ENCODE results near the gene MPP2.
"Not testable (repeated sequence)": the region's sequence is repeated elsewhere in the genome, so short reads cannot be mapped to it uniquely, and the experiment has no call there.

MPP2 gene, protein sequence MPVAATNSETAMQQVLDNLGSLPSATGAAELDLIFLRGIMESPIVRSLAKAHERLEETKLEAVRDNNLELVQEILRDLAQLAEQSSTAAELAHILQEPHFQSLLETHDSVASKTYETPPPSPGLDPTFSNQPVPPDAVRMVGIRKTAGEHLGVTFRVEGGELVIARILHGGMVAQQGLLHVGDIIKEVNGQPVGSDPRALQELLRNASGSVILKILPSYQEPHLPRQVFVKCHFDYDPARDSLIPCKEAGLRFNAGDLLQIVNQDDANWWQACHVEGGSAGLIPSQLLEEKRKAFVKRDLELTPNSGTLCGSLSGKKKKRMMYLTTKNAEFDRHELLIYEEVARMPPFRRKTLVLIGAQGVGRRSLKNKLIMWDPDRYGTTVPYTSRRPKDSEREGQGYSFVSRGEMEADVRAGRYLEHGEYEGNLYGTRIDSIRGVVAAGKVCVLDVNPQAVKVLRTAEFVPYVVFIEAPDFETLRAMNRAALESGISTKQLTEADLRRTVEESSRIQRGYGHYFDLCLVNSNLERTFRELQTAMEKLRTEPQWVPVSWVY

DNA sequence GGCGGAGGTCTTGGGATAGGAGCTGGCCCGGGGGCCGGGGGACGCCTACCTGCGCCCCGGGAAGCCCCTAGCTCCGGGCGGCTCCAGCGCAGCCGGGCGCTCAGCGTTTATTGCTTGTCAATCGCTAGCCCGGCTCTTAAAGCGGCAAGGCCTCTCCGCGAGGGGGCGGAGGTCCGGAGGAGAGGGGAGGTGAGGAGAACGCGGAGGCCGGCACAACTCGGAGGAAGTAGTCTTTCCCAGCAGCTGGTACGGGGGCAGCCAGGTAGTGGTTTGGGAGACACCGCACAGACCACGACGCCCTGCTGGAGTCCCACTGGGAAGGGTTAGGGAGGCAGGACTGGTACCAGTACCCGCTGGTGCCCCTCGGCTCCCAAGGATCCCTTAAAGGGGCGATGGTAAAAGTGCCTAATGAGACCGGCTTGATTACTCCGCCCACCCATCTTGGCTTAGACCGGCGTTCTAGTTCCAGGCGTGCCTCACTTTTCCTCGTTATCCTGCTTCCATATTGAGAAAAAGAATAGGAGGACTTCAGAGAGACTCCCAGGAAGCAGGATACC lies at the start of gene MPP2:
Gene MPP2, minus strand, starts transcription at position 112 of the 557 bp plus-strand sequence. CDS start 3,076 bp downstream, outside the sequence.
- DNase-seq (ENCODE audit: low read depth in 2 of 2): peak in 1 of 2 donors; percentile 41

DNA sequence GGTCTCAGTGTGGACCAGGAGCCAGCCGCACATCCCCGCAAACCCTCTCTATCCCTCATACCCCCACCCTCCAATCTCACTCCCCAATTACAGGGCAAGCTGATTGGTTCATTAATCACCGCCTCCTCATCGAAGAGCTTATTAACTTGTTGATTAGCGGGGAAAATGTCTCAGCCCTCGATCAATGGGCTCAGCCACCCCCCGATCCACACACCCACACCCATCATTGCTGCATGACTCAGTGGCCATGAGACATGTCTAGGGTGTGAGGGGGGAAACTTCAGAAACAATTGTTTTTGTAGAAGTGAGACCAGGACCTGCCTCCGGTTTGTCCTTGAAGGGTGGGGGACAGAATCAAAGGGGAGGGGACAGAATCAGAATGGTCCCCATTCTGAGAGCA lies 48.9 kb upstream of the MPP2 start:
- DNase-seq (ENCODE audit: low read depth in 2 of 2): no peak

DNA sequence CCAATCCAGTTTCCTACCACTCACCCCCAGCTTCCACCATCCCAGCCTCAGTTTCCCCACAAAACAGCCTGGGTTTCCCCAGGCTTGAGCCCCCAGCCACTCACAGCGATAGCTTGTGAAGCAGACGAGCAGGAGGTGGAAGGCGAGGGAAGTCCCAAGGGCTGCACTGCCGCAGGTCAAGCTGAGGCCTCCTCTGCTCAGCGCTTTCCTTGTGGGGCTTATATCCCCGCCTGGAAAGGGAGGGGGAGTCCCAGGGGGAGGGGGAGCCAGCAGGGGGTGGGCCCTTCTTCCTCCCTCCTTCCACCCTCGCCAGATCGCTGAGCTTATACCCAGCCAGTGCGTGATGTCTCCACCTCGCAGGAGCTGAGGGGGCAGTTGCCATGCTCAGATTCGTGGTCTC lies 46.4 kb upstream of the MPP2 start, which contains the start of gene PYY:
Gene PYY, minus strand, starts transcription at position 195 of the 400 bp plus-strand sequence. CDS start 457 bp downstream, outside the sequence.
- DNase-seq (ENCODE audit: low read depth in 2 of 2): no peak

GRCh38 chr17:43952724-43953666 lies 45.7 kb upstream of the MPP2 start:
- no peak for DNase-seq (ENCODE audit: low read depth in 2 of 2)

- no peak for DNase-seq (ENCODE audit: low read depth in 2 of 2)
Measured at GRCh38 chr17:43952351-43952723, 45.0 kb upstream of the MPP2 start.

- DNase-seq (ENCODE audit: low read depth in 2 of 2): no peak
Measured at GRCh38 chr17:43951750-43952149, 44.4 kb upstream of the MPP2 start.

GRCh38 chr17:43950554-43950953 lies 43.2 kb upstream of the MPP2 start:
- no peak for DNase-seq (ENCODE audit: low read depth in 2 of 2)

GRCh38 chr17:43949781-43950180 lies 42.4 kb upstream of the MPP2 start:
- DNase-seq (ENCODE audit: low read depth in 2 of 2): no peak

- DNase-seq (ENCODE audit: low read depth in 2 of 2): no peak
Measured at GRCh38 chr17:43946781-43947180, 39.4 kb upstream of the MPP2 start.

DNA sequence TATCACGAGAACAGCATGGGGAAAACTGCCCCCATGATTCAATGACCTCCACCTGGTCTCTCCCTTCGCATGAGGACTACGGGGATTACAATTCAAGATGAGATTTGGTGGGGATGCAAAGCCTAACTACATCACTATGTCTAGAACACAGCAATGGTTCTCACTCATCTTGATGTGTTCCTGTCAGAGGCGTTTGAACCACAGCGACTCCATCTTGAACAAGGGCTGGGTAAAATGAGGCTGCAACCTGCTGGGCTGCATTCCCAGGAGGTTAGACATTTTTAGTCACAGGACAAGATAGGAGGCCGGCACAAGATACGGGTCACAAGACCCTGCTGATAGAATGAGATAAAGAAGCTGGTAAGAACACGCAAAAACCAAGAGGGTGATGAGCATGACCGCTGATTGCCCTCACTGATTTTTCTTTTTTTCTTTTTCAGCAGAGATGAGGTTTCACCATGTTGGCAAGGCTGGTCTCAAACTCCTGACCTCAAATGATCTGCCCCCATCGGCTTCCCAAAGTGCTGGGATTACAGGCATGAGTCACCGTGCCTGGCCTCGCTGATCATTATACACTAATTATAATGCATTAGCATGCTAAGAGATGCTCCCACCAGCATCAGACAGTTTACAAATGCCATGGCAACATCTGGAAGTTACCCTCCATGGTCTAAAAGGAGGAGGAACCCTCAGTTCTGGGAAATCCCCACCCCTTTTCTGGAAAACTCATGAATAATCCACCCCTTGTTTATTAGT lies 37.9 kb upstream of the MPP2 start:
- no peak for DNase-seq (ENCODE audit: low read depth in 2 of 2)

- DNase-seq (ENCODE audit: low read depth in 2 of 2): no peak
Measured at GRCh38 chr17:43942051-43942685, 34.8 kb upstream of the MPP2 start, which contains the start of gene PPY. Gene PPY (minus strand): TSS chr17:43942476. CDS start chr17:43941654, 822 bp downstream.

DNA sequence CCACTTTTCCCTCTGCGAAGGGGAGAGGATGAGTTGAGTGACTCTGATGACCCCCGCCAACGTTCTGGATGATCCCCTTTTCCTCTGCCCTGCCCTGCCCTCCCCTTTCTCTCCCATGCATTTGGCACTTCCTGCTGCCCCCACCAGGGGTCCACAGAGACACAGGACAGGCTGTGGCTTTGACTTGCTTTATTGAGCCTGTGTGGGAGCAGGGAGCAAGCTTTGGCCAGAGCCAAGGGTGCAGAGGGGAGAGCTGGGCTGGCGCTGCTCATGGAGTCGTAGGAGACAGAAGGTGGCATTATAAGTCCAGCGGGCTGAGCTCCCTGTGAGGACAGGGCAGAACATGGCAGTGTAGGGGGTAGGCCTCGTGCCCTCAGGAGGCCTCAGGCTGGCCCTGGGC lies 33.3 kb upstream of the MPP2 start:
- DNase-seq (ENCODE audit: low read depth in 2 of 2): no peak

DNA sequence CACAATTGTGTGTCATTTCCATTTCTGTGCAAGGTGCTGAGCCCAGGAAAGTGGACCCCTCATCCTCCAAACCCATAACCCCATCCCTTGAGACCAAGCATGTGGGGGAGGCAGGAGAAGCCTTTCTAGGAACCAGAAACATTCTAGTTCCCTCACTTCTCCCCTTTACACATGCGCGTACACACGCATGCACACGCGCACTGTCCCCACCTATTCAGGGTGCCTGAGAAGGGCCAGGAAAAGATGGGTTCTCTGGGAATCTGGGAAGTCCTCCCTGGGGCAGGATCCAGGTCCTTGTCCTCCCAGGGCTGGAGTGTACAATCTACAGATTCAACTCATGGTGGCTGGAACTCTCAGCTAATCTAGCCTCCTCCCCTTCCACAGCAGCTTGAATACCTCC lies 32.5 kb upstream of the MPP2 start:
- DNase-seq (ENCODE audit: low read depth in 2 of 2): no peak

DNA sequence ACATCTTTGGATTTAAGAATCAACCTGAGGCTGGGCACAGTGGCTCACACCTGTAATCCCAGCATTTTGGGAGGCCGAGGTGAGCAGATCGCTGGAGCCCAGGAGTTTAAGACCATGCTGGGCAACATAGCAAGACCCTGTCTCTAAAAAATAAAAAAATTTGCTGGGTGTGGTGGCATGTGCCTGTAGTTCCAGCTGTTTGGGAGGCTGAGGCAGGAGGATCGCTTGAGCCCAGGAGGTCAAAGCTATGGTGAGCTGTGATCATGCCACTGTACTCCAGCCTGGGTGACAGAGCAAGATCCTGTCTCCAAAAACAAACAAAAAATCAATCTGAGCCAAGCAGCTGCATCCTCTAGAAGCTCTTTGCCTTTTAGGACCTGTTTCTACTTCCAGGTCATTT lies 32.1 kb upstream of the MPP2 start:
- not testable (repeated sequence) for DNase-seq (ENCODE audit: low read depth in 2 of 2)

- no peak for DNase-seq (ENCODE audit: low read depth in 2 of 2)
Measured at GRCh38 chr17:43938838-43939182, 31.5 kb upstream of the MPP2 start.

DNA sequence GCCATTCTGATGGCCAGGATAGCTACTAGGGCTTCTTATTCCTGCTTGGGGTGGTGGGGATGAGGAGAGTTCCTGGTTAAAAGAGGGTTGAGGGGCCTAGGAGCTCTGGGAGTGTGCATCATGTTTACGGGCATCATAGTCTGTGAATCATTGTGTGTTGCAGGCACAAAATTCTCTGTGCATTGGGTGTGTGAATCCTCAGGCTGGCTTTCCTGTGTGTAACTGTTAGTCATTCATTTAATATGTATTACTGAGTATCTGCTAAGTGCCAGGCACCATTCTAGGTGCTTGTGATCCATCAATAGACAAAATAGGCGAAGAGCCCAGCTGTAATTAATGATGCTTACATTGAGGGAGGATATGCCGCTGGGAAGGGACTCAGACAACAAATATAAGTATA lies 29.1 kb upstream of the MPP2 start:
- no peak for DNase-seq (ENCODE audit: low read depth in 2 of 2)

DNA sequence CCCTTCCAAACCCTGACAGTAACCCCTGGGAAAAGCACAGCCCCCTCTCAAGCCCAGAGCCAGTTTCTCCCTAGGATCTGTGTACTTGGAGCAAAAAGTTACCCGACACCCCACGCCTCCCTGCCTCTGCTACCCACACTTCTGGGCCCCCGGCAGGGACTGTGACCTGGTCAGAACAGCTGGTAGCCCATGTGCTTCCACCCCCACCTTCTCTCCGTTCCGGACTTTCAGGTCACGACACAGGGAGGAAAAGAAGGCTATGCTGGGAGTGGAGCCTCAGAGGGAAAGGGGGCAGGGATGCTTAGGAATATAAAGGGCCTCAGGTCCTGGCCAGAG lies 28.6 kb upstream of the MPP2 start:
- no peak for DNase-seq (ENCODE audit: low read depth in 2 of 2)

GRCh38 chr17:43935204-43935925 lies 28.0 kb upstream of the MPP2 start:
- DNase-seq (ENCODE audit: low read depth in 2 of 2): no peak

GRCh38 chr17:43932923-43933322 lies 25.6 kb upstream of the MPP2 start:
- no peak for DNase-seq (ENCODE audit: low read depth in 2 of 2)

- no peak for DNase-seq (ENCODE audit: low read depth in 2 of 2)
Measured at GRCh38 chr17:43932357-43932756, 25.0 kb upstream of the MPP2 start.
